IPS DF 6.9 (cell line): ENCODE results near the gene CYP19A1.
"Not testable (repeated sequence)": the region's sequence is repeated elsewhere in the genome, so short reads cannot be mapped to it uniquely, and the experiment has no call there.

Experiments
- DNase-seq: peaks from one replicate; pipeline ENCODE4 v3.0.0-alpha.2; 2013; ENCODE audit warnings: low read depth, low spot score
- H3K27ac ChIP-seq: one replicate; pipeline ENCODE4 v1.5.1; 2013; ENCODE audit warnings: low read length, control low read depth
- H3K27me3 ChIP-seq: 2 replicates; pipeline ENCODE4 v1.6.1; 2013; ENCODE audit warnings: mild to moderate bottlenecking, low read length; ENCODE audit not compliant: control insufficient read depth, insufficient read depth
- H3K36me3 ChIP-seq: 2 replicates; pipeline ENCODE4 v1.6.1; 2013; ENCODE audit warnings: low read length; ENCODE audit not compliant: control insufficient read depth, insufficient read depth
- H3K4me1 ChIP-seq: 2 replicates; pipeline ENCODE4 v1.6.1; 2013; ENCODE audit warnings: low read length; ENCODE audit not compliant: control insufficient read depth, insufficient read depth
- H3K4me3 ChIP-seq: 2 replicates; pipeline ENCODE4 v1.5.1; 2013; ENCODE audit warnings: mild to moderate bottlenecking, low read length
- H3K9me3 ChIP-seq: 2 replicates; pipeline ENCODE4 v1.6.1; 2013; ENCODE audit warnings: low read length, inconsistent platforms; ENCODE audit not compliant: control insufficient read depth, insufficient read depth
- WGBS: extraction: QIAGEN DNeasy Blood & Tissue Kit; methylation state at CpG from one replicate; pipeline ENCODE4 v1.1.7; 2013; ENCODE audit warnings: mixed read lengths, missing lambda C conversion rate; ENCODE audit not compliant: insufficient read length, insufficient coverage; 5-methylcytosine and 5-hydroxymethylcytosine counted together

Gene CYP19A1

GRCh38 chr15:51265037-51265555 lies 73.3 kb downstream of the CYP19A1 start:
- peaks cover 9% of the 10 kb centered on the region; the same call in 1 of the 2 replicates for H3K27me3 ChIP-seq
- no peaks in the 10 kb centered on the region for H3K36me3 ChIP-seq
- H3K4me1 ChIP-seq = peaks cover 2% of the 10 kb centered on the region
- H3K27ac ChIP-seq = no peak overlapping the region
- no peak for DNase-seq
- no peaks in the 10 kb centered on the region for H3K9me3 ChIP-seq
- H3K4me3 ChIP-seq = no peak overlapping the region
- WGBS = no CpG with 5 or more reads among the region's 5 CpGs

- peaks cover 9% of the 10 kb centered on the region; the same call in 1 of the 2 replicates for H3K27me3 ChIP-seq
- no peak overlapping the region for H3K4me3 ChIP-seq
- no peak overlapping the region for H3K27ac ChIP-seq
- no peaks in the 10 kb centered on the region for H3K9me3 ChIP-seq
- no peaks in the 10 kb centered on the region for H3K36me3 ChIP-seq
- DNase-seq = no peak
- peaks cover 2% of the 10 kb centered on the region for H3K4me1 ChIP-seq
These were observed 74.7 kb downstream of the CYP19A1 start for GRCh38 chr15:51263726-51264125.

- H3K4me3 ChIP-seq = no peak overlapping the region
- peaks cover 2% of the 10 kb centered on the region for H3K4me1 ChIP-seq
- no peaks in the 10 kb centered on the region for H3K36me3 ChIP-seq
- peaks cover 9% of the 10 kb centered on the region; the same call in 1 of the 2 replicates for H3K27me3 ChIP-seq
- WGBS = no CpG with 5 or more reads among the region's 3 CpGs
- no peak for DNase-seq
- H3K27ac ChIP-seq = no peak overlapping the region
- H3K9me3 ChIP-seq = no peaks in the 10 kb centered on the region
These were observed 75.3 kb downstream of the CYP19A1 start for GRCh38 chr15:51263116-51263515.

- H3K27ac ChIP-seq = no peak overlapping the region
- H3K9me3 ChIP-seq = no peaks in the 10 kb centered on the region
- no peaks in the 10 kb centered on the region for H3K36me3 ChIP-seq
- H3K4me3 ChIP-seq = no peak overlapping the region
- WGBS = no CpG with 5 or more reads among the region's 2 CpGs
- peaks cover 2% of the 10 kb centered on the region for H3K4me1 ChIP-seq
- no peak for DNase-seq
- peaks cover 7% of the 10 kb centered on the region; the same call in 1 of the 2 replicates for H3K27me3 ChIP-seq
These were observed 75.9 kb downstream of the CYP19A1 start for GRCh38 chr15:51262463-51262862.

- DNase-seq, H3K27me3 ChIP-seq, H3K9me3 ChIP-seq, H3K4me3 ChIP-seq, H3K27ac ChIP-seq, H3K36me3 ChIP-seq, H3K4me1 ChIP-seq: not testable (repeated sequence)
- WGBS = no CpG with 5 or more reads among the region's 7 CpGs
These were observed 77.3 kb downstream of the CYP19A1 start for GRCh38 chr15:51261113-51261512.

- Histone ChIP-seq H3K4me1 (no peaks in the 10 kb centered on the region), H3K4me3 (no peak overlapping the region), H3K27ac (no peak overlapping the region), H3K9me3 (no peaks in the 10 kb centered on the region), H3K36me3 (no peaks in the 10 kb centered on the region), H3K27me3 (no peaks in the 10 kb centered on the region)
- DNase-seq = no peak
- WGBS = no CpG with 5 or more reads among the region's 4 CpGs
These were observed 78.2 kb downstream of the CYP19A1 start for GRCh38 chr15:51260202-51260601.

- no peak for DNase-seq
- Histone ChIP-seq H3K27ac (no peak overlapping the region), H3K9me3 (no peaks in the 10 kb centered on the region), H3K27me3 (no peaks in the 10 kb centered on the region), H3K4me3 (no peak overlapping the region), H3K4me1 (no peaks in the 10 kb centered on the region), H3K36me3 (no peaks in the 10 kb centered on the region)
- no CpG with 5 or more reads among the region's 2 CpGs for WGBS
These were observed 82.9 kb downstream of the CYP19A1 start for GRCh38 chr15:51255533-51255932.

- Histone ChIP-seq H3K4me3 (no peak overlapping the region), H3K36me3 (no peaks in the 10 kb centered on the region), H3K27ac (no peak overlapping the region), H3K4me1 (no peaks in the 10 kb centered on the region), H3K27me3 (no peaks in the 10 kb centered on the region), H3K9me3 (no peaks in the 10 kb centered on the region)
- no peak for DNase-seq
- no CpG with 5 or more reads among the region's 2 CpGs for WGBS
These were observed 85.0 kb downstream of the CYP19A1 start for GRCh38 chr15:51253366-51253765.

GRCh38 chr15:51252671-51253070 lies 85.7 kb downstream of the CYP19A1 start:
- DNase-seq = no peak
- H3K27me3 ChIP-seq = no peaks in the 10 kb centered on the region
- H3K4me1 ChIP-seq = no peaks in the 10 kb centered on the region
- H3K9me3 ChIP-seq = no peaks in the 10 kb centered on the region
- no peak overlapping the region for H3K4me3 ChIP-seq
- no peaks in the 10 kb centered on the region for H3K36me3 ChIP-seq
- no CpG with 5 or more reads among the region's 3 CpGs for WGBS
- H3K27ac ChIP-seq = no peak overlapping the region

- H3K36me3 ChIP-seq = no peaks in the 10 kb centered on the region
- no peaks in the 10 kb centered on the region for H3K9me3 ChIP-seq
- no peak overlapping the region for H3K4me3 ChIP-seq
- no peak overlapping the region for H3K27ac ChIP-seq
- no CpG with 5 or more reads among the region's 1 CpG for WGBS
- H3K4me1 ChIP-seq = no peaks in the 10 kb centered on the region
- DNase-seq = no peak
- H3K27me3 ChIP-seq = no peaks in the 10 kb centered on the region
These were observed 86.8 kb downstream of the CYP19A1 start for GRCh38 chr15:51251556-51251955.

- no peak for DNase-seq
- no CpG with 5 or more reads among the region's 4 CpGs for WGBS
- no peak overlapping the region for H3K4me3 ChIP-seq
- H3K27me3 ChIP-seq = no peaks in the 10 kb centered on the region
- no peaks in the 10 kb centered on the region for H3K4me1 ChIP-seq
- no peak overlapping the region for H3K27ac ChIP-seq
- H3K36me3 ChIP-seq = no peaks in the 10 kb centered on the region
- no peaks in the 10 kb centered on the region for H3K9me3 ChIP-seq
These were observed 88.0 kb downstream of the CYP19A1 start for GRCh38 chr15:51250217-51251011.
